ENCODE results near the gene COG3. TPM values are rescaled to one million over a fixed set of nuclear protein-coding genes. Genes with fewer than 3 reads are reported as not detected.

The COG3 gene
- total and polyA plus RNA-seq, 2 of the 13 experiments (the other 11 are each of a cell fraction or from before 2014, with no cell fraction given) = 37.8 to 47.5 TPM

DNA sequence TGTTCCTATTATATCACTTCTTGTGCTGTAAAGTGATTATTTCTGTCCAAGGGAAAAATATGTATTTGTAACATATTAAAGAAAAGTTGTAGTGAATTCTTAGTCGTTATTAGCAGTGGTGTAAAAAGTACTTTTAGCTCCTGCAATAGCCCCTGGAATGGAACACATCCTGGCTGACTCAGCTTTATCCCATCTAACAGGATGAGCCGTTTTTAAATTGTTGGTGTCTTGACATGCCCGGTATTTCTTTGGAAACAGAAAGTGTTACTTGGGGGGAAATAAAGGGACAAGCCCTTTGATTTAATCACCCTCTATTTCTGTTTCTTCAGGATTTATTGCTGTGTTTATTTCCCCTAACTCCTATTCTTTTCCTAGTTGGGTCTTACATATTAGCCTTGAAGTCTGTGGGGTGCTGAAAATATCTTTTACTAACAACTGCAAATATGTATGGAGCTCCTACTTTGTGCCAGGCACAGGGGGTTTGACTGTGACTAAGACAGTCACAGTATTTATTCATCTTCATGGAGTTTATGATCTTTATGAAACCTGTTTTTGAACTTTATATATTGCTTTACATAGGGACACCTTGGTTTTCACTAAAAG is 17.9 kb downstream of the COG3 start:
- H3K27ac ChIP-seq (ENCODE audit: extremely low read length, insufficient read depth, low read length) = no peak overlapping the region
- H3K27me3 ChIP-seq (ENCODE audit: control insufficient read depth in 1 of 2, insufficient read depth in 2 of 2, low read length in 2 of 2) = no peaks in the 10 kb centered on the region
- no peaks in the 10 kb centered on the region for H3K9me3 ChIP-seq (ENCODE audit: low read length)
- intact Hi-C loops (cut with micrococcal nuclease; ENCODE audit: unreplicated experiment) (no loop called here), in situ Hi-C loops (cut with HindIII; ENCODE audit: extremely low pct_ligation_motif_present, low pct_unique_long_range_greater_than_20kb) (no loop called here)
- H3K4me2 ChIP-seq (ENCODE audit: low read depth, low read length) = no peak overlapping the region
- no peak for DNase-seq (ENCODE audit: low spot score)
- H3K9ac ChIP-seq (ENCODE audit: insufficient read depth, low read depth, low read length) = no peak overlapping the region
- no peak for FAIRE-seq
- no peaks in the 10 kb centered on the region for H4K20me1 ChIP-seq (ENCODE audit: insufficient read depth, low read length)
- H3K36me3 ChIP-seq (replicated peaks in 1 of 2; ENCODE audit: control insufficient read depth in 1 of 2, insufficient read depth in 2 of 2, low read length in 2 of 2) = peaks cover 3 to 53% of the 10 kb centered on the region in 2 experiments
- no peaks in the 10 kb centered on the region for H3K4me1 ChIP-seq (ENCODE audit: insufficient read depth, low read length)
- H3K4me3 ChIP-seq (replicated peaks in 1 of 3; ENCODE audit: insufficient read depth in 1 of 3, low read depth in 2 of 3, low read length in 3 of 3) = no peak overlapping the region
- WGBS (ENCODE audit: low lambda C conversion rate) = 94% methylated on average over 3 of the region's 3 CpGs
- ATAC-seq = no peak
- BruUV-seq (replicated peaks) = no TSS peak
- CTCF ChIA-PET (ENCODE audit: low intra/inter-chr PET ratio, low total read pairs) = no interaction called here
- H2AFZ ChIP-seq (ENCODE audit: low read length) = no peak overlapping the region
- H3K79me2 ChIP-seq (ENCODE audit: insufficient read depth, low read length) = peaks cover 4% of the 10 kb centered on the region
- POLR2A ChIA-PET = no interaction called here
- TF ChIP-seq MTA3 (CRISPR knock-in tag; IDR thresholded peaks at IDR 0.05) (no peak), SRSF4 (IDR thresholded peaks at IDR 0.05; ENCODE audit: low read depth, low read length, poor library complexity, severe bottlenecking) (no peak), ZNF282 (IDR thresholded peaks at IDR 0.05; ENCODE audit: partially characterized antibody) (no peak), ZNF460 (CRISPR knock-in tag; IDR thresholded peaks at IDR 0.05; ENCODE audit: borderline replicate concordance) (no peak), ATRX (CRISPR knock-in tag; IDR thresholded peaks at IDR 0.05; ENCODE audit: borderline replicate concordance) (no peak), FOXM1 (CRISPR knock-in tag; IDR thresholded peaks at IDR 0.05) (no peak), ZNF777 (CRISPR knock-in tag; IDR thresholded peaks at IDR 0.05) (no peak), ZNF672 (CRISPR knock-in tag; IDR thresholded peaks at IDR 0.05) (no peak), ZNF616 (CRISPR knock-in tag; IDR thresholded peaks at IDR 0.05; ENCODE audit: low read depth) (no peak), ZNF879 (CRISPR knock-in tag; IDR thresholded peaks at IDR 0.05) (no peak), ZFP90 (CRISPR knock-in tag; IDR thresholded peaks at IDR 0.05; ENCODE audit: borderline replicate concordance) (no peak), MTF1 (CRISPR knock-in tag; IDR thresholded peaks at IDR 0.05) (no peak), ZNF558 (CRISPR knock-in tag; IDR thresholded peaks at IDR 0.05; ENCODE audit: borderline replicate concordance) (no peak)
- TF ChIP-seq, protein P1, sequence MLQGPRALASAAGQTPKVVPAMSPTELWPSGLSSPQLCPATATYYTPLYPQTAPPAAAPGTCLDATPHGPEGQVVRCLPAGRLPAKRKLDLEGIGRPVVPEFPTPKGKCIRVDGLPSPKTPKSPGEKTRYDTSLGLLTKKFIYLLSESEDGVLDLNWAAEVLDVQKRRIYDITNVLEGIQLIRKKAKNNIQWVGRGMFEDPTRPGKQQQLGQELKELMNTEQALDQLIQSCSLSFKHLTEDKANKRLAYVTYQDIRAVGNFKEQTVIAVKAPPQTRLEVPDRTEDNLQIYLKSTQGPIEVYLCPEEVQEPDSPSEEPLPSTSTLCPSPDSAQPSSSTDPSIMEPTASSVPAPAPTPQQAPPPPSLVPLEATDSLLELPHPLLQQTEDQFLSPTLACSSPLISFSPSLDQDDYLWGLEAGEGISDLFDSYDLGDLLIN (CRISPR knock-in tag; IDR thresholded peaks at IDR 0.05; ENCODE audit: borderline replicate concordance) = no peak
- TF ChIP-seq, protein P2, sequence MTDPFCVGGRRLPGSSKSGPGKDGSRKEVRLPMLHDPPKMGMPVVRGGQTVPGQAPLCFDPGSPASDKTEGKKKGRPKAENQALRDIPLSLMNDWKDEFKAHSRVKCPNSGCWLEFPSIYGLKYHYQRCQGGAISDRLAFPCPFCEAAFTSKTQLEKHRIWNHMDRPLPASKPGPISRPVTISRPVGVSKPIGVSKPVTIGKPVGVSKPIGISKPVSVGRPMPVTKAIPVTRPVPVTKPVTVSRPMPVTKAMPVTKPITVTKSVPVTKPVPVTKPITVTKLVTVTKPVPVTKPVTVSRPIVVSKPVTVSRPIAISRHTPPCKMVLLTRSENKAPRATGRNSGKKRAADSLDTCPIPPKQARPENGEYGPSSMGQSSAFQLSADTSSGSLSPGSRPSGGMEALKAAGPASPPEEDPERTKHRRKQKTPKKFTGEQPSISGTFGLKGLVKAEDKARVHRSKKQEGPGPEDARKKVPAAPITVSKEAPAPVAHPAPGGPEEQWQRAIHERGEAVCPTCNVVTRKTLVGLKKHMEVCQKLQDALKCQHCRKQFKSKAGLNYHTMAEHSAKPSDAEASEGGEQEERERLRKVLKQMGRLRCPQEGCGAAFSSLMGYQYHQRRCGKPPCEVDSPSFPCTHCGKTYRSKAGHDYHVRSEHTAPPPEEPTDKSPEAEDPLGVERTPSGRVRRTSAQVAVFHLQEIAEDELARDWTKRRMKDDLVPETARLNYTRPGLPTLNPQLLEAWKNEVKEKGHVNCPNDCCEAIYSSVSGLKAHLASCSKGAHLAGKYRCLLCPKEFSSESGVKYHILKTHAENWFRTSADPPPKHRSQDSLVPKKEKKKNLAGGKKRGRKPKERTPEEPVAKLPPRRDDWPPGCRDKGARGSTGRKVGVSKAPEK (CRISPR knock-in tag; IDR thresholded peaks at IDR 0.05; ENCODE audit: borderline replicate concordance) = no peak
- TF ChIP-seq, protein P3, sequence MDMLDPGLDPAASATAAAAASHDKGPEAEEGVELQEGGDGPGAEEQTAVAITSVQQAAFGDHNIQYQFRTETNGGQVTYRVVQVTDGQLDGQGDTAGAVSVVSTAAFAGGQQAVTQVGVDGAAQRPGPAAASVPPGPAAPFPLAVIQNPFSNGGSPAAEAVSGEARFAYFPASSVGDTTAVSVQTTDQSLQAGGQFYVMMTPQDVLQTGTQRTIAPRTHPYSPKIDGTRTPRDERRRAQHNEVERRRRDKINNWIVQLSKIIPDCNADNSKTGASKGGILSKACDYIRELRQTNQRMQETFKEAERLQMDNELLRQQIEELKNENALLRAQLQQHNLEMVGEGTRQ (IDR thresholded peaks at IDR 0.05; ENCODE audit: low read depth, low read length) = no peak
- TF ChIP-seq, protein P3 (CRISPR knock-in tag; IDR thresholded peaks at IDR 0.05; ENCODE audit: borderline replicate concordance) = no peak
